K562 (cell line): ENCODE measurements around the gene MAN1B1. TPM values are rescaled to one million over a fixed set of nuclear protein-coding genes. Genes with fewer than 3 reads are reported as not detected.

ENCODE experiments used
- ADNP ChIP-seq: fragments of 200-800 bp; sonication (Bioruptor generic); IDR thresholded peaks from 2 replicates; pipeline ENCODE4 v1.6.1; 2016; ENCODE audit warnings: missing genetic modification characterization, missing compliant biosample characterization
- CREBBP ChIP-seq: IDR thresholded peaks from one replicate; pipeline ENCODE4 v1.6.1; 2012; ENCODE audit warnings: low read depth, mild to moderate bottlenecking, control low read depth, inconsistent platforms, low read length
- CTBP1 ChIP-seq: fragments of 450-650 bp; IDR thresholded peaks from 2 replicates; pipeline ENCODE4 v1.6.1; 2016; ENCODE audit warnings: borderline replicate concordance
- HDAC1 ChIP-seq, 2 experiments: fragments of 450-650 bp; IDR thresholded peaks; 2 replicates each; pipeline ENCODE4 v1.6.1; 2016 to 2017; ENCODE audit warnings: inconsistent platforms in 1 of 2, mild to moderate bottlenecking in 1 of 2, moderate library complexity in 1 of 2
- HDAC2 ChIP-seq: fragments of 450-650 bp; IDR thresholded peaks from 2 replicates; pipeline ENCODE4 v1.6.1; 2016; ENCODE audit warnings: mild to moderate bottlenecking
- NCOR1 ChIP-seq: fragments of 450-650 bp; IDR thresholded peaks from 2 replicates; pipeline ENCODE4 v1.6.1; 2016; ENCODE audit warnings: mild to moderate bottlenecking, moderate library complexity
- NFATC3 ChIP-seq: fragments of 450-650 bp; IDR thresholded peaks from 2 replicates; pipeline ENCODE4 v1.6.1; 2017; ENCODE audit warnings: mild to moderate bottlenecking
- RAD21 ChIP-seq, 2 experiments: fragments of 250-450 bp in 1 of 2; fragments of 450-650 bp in 1 of 2; sonication (Bioruptor Pico) in 1 of 2; formaldehyde crosslinking in 1 of 2; IDR thresholded peaks in 1 of 2; conservative IDR thresholded peaks in 1 of 2; 2 replicates each; pipeline versions ENCODE4 v1.4.0 to v1.8.0; 2020 to 2022; ENCODE audit warnings: mild to moderate bottlenecking in 2 of 2, moderate library complexity in 1 of 2
- RCOR1 ChIP-seq, 2 experiments: IDR thresholded peaks; 2 replicates each; pipeline ENCODE4 v1.6.1; 2012; ENCODE audit warnings: low read depth in 2 of 2, low read length in 2 of 2, borderline replicate concordance in 1 of 2, improper control_type of control experiment in 1 of 2
- RUNX1 ChIP-seq: sonication (generic); IDR thresholded peaks from 2 replicates; pipeline ENCODE4 v1.6.1; 2016; ENCODE audit warnings: antibody characterized with exemption, low read depth
- SMAD4 ChIP-seq: fragments of 250-450 bp; sonication (Bioruptor Pico); conservative IDR thresholded peaks from 2 replicates; pipeline ENCODE4 v1.8.0; 2021; ENCODE audit warnings: inconsistent platforms, mild to moderate bottlenecking, moderate library complexity
- STAG1 ChIP-seq: sonication (generic); formaldehyde crosslinking; IDR thresholded peaks from 2 replicates; pipeline ENCODE4 v1.5.0; 2020; ENCODE audit warnings: missing genetic modification reagents, borderline replicate concordance
- ZNF232 ChIP-seq: sonication (generic); formaldehyde crosslinking; IDR thresholded peaks from 2 replicates; pipeline ENCODE4 v1.8.0; 2022; ENCODE audit warnings: mild to moderate bottlenecking, missing genetic modification reagents
- ZNF75A ChIP-seq: fragments of 450-650 bp; formaldehyde crosslinking; IDR thresholded peaks from 2 replicates; pipeline ENCODE4 v1.4.0; 2020; ENCODE audit warnings: mild to moderate bottlenecking
- ZNF766 ChIP-seq: fragments of 200-800 bp; sonication (Bioruptor generic); conservative IDR thresholded peaks from 2 replicates; pipeline ENCODE4 v1.6.1; 2016; ENCODE audit warnings: missing genetic modification characterization, missing compliant biosample characterization
- polyA plus RNA-seq, 8 experiments: library from polyadenylated mRNA; depleted of rRNA in 4 of 8; stranded (reverse) in 5 of 8; unstranded in 3 of 8; fragments of >200 nt; fragmentation: Nextera tagmentation in 2 of 8; fragmentation: Illumina TruSeq in 1 of 8; extraction: Ambion mirVana in 2 of 8; extraction: Trizol in 1 of 8; gene quantifications; 2 replicates each; pipeline versions ENCODE4 v1.2.1 to v1.2.3, GENCODE V29; 2011 to 2014; ENCODE audit warnings: inconsistent platforms in 1 of 8, missing spikeins in 1 of 8
- total RNA-seq, 7 experiments: library from RNA; depleted of rRNA in 6 of 7; stranded (reverse); fragments of >200 nt in 6 of 7; fragmentation: Illumina TruSeq in 2 of 7; extraction: Trizol in 2 of 7; gene quantifications; 2 replicates each; pipeline versions ENCODE4 v1.2.1 to v1.2.3, GENCODE V29; 2011 to 2021; ENCODE audit warnings: low replicate concordance in 1 of 7
- TF ChIP-seq, protein P1 (sequence below): IDR thresholded peaks from 2 replicates; pipeline ENCODE4 v1.6.1; 2011; ENCODE audit warnings: borderline replicate concordance, low read depth, mild to moderate bottlenecking, moderate library complexity, low read length; ENCODE audit not compliant: insufficient read depth, poor library complexity, severe bottlenecking
- TF ChIP-seq, protein P2 (sequence below): fragments of 450-650 bp; IDR thresholded peaks from 2 replicates; pipeline ENCODE4 v1.6.1; 2016; ENCODE audit warnings: borderline replicate concordance
- TF ChIP-seq, protein P3 (sequence below), 2 experiments: fragments of 150-350 bp in 1 of 2; IDR thresholded peaks; 2 replicates each; pipeline ENCODE4 v1.6.1; 2012 to 2016; ENCODE audit warnings: low read depth in 2 of 2, low read length in 2 of 2, mild to moderate bottlenecking in 1 of 2, moderate library complexity in 1 of 2
- TF ChIP-seq, protein P4 (sequence below): fragments of 250-450 bp; sonication (Bioruptor Pico); IDR thresholded peaks from 2 replicates; pipeline ENCODE4 v1.8.0; 2021; ENCODE audit warnings: borderline replicate concordance, mild to moderate bottlenecking, moderate library complexity; ENCODE audit not compliant: poor library complexity, severe bottlenecking

Gene MAN1B1
- total and polyA plus RNA-seq, 9 of the 15 experiments (the other 6 are each of a cell fraction or from before 2014, with no cell fraction given) = 0.55 to 36.6 (median 27.3) TPM

DNA sequence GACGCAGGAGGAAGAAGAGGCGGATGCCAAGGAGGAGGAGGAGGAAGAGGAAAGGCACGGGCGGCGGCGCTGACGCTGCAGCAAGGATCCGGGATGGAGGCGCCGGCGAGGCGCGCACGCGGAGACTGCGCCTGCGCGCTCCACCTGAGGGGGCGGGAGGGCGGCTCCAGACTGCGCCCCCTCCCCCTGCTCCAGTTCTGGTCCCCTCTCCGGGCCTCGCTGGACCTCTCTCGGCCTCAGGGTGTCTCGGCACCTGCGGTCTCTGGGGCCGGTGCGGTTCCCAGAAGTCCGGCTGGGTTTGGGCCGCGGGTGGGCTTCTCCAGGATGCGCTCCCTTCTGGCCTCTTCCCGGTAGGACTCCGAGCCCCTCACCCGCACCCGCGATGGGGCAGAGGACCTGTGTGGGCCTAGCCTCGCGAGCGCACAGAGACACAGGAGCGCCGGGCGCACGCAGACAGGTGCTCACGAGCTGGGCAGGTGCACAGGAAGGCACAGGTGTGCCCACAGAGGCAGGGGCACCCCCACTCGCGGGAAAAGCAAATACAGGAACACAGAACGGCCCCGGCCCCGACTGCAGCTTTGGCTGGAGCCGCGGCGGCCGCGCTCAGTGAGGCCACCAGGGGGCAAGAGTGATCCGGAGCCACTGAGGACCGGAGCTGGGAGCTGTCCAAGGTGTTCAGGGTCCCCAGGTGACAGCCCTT lies 40.5 kb upstream of the MAN1B1 start, which contains the start of gene NPDC1 (continued):
- TF ChIP-seq SMAD4 (CRISPR knock-in tag) (peak; percentile 57; the same call in 1 of the 2 replicates), STAG1 (peak; percentile 88), RCOR1 (IDR thresholded peaks at IDR 0.05; ENCODE audit: borderline replicate concordance in 1 of 2, low read depth in 2 of 2, low read length in 2 of 2) (peak in 1 of 2 experiments; percentile 81; a peak in 1 of 4 replicates), ADNP (tag) (no peak), HDAC2 (peak; percentile 69; the same call in 1 of the 2 replicates), RUNX1 (no peak), CREBBP (no peak), NFATC3 (no peak), ZNF75A (CRISPR knock-in tag) (no peak), HDAC1 (IDR thresholded peaks at IDR 0.05) (peak in 1 of 2 experiments; percentile 63; a peak in 2 of 4 replicates), ZNF232 (CRISPR knock-in tag) (peak; percentile 77; the same call in 1 of the 2 replicates), RAD21 (CRISPR knock-in tag; conservative IDR thresholded peaks at IDR 0.05 in 1 of 2, IDR thresholded peaks at IDR 0.05 in 1 of 2) (peak; percentile 50 to 81; a peak in 3 of 4 replicates), NCOR1 (no peak), ZNF766 (CRISPR knock-in tag) (0 out of 2 replicates have a peak, but pooled peaks have one; percentile 22), CTBP1 (peak; percentile 42)
- TF ChIP-seq, protein P1, sequence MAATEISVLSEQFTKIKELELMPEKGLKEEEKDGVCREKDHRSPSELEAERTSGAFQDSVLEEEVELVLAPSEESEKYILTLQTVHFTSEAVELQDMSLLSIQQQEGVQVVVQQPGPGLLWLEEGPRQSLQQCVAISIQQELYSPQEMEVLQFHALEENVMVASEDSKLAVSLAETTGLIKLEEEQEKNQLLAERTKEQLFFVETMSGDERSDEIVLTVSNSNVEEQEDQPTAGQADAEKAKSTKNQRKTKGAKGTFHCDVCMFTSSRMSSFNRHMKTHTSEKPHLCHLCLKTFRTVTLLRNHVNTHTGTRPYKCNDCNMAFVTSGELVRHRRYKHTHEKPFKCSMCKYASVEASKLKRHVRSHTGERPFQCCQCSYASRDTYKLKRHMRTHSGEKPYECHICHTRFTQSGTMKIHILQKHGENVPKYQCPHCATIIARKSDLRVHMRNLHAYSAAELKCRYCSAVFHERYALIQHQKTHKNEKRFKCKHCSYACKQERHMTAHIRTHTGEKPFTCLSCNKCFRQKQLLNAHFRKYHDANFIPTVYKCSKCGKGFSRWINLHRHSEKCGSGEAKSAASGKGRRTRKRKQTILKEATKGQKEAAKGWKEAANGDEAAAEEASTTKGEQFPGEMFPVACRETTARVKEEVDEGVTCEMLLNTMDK = peak; percentile 77
- TF ChIP-seq, protein P2, sequence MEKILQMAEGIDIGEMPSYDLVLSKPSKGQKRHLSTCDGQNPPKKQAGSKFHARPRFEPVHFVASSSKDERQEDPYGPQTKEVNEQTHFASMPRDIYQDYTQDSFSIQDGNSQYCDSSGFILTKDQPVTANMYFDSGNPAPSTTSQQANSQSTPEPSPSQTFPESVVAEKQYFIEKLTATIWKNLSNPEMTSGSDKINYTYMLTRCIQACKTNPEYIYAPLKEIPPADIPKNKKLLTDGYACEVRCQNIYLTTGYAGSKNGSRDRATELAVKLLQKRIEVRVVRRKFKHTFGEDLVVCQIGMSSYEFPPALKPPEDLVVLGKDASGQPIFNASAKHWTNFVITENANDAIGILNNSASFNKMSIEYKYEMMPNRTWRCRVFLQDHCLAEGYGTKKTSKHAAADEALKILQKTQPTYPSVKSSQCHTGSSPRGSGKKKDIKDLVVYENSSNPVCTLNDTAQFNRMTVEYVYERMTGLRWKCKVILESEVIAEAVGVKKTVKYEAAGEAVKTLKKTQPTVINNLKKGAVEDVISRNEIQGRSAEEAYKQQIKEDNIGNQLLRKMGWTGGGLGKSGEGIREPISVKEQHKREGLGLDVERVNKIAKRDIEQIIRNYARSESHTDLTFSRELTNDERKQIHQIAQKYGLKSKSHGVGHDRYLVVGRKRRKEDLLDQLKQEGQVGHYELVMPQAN = peak; percentile 60; the same call in 1 of the 2 replicates
- TF ChIP-seq, protein P3, sequence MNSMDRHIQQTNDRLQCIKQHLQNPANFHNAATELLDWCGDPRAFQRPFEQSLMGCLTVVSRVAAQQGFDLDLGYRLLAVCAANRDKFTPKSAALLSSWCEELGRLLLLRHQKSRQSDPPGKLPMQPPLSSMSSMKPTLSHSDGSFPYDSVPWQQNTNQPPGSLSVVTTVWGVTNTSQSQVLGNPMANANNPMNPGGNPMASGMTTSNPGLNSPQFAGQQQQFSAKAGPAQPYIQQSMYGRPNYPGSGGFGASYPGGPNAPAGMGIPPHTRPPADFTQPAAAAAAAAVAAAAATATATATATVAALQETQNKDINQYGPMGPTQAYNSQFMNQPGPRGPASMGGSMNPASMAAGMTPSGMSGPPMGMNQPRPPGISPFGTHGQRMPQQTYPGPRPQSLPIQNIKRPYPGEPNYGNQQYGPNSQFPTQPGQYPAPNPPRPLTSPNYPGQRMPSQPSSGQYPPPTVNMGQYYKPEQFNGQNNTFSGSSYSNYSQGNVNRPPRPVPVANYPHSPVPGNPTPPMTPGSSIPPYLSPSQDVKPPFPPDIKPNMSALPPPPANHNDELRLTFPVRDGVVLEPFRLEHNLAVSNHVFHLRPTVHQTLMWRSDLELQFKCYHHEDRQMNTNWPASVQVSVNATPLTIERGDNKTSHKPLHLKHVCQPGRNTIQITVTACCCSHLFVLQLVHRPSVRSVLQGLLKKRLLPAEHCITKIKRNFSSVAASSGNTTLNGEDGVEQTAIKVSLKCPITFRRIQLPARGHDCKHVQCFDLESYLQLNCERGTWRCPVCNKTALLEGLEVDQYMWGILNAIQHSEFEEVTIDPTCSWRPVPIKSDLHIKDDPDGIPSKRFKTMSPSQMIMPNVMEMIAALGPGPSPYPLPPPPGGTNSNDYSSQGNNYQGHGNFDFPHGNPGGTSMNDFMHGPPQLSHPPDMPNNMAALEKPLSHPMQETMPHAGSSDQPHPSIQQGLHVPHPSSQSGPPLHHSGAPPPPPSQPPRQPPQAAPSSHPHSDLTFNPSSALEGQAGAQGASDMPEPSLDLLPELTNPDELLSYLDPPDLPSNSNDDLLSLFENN (IDR thresholded peaks at IDR 0.05; ENCODE audit: low read depth in 2 of 2, low read length in 2 of 2) = 0 out of 4 replicates have a peak, but pooled peaks of 1 of the 2 experiments have one; percentile 33
- TF ChIP-seq, protein P4, sequence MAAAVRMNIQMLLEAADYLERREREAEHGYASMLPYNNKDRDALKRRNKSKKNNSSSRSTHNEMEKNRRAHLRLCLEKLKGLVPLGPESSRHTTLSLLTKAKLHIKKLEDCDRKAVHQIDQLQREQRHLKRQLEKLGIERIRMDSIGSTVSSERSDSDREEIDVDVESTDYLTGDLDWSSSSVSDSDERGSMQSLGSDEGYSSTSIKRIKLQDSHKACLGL (CRISPR knock-in tag) = no peak
